Stimulated activated CD4-positive, alpha-beta T cell treated with anti-CD3 and anti-CD28 coated beads, Interleukin-2, amount 100 ng/mL, for 4 hours (primary cell): Measurements from ENCODE around the gene SFI1.

Experiments
- DNase-seq: peaks from one replicate; pipeline ENCODE4 v3.0.0-alpha.2; 2020; ENCODE audit warnings: low read depth

Gene SFI1

GRCh38 chr22:31618471-31619176, 122.3 kb downstream of the SFI1 start:
- DNase-seq = no peak

GRCh38 chr22:31619611-31620300, 123.4 kb downstream of the SFI1 start:
- no peak for DNase-seq

DNA sequence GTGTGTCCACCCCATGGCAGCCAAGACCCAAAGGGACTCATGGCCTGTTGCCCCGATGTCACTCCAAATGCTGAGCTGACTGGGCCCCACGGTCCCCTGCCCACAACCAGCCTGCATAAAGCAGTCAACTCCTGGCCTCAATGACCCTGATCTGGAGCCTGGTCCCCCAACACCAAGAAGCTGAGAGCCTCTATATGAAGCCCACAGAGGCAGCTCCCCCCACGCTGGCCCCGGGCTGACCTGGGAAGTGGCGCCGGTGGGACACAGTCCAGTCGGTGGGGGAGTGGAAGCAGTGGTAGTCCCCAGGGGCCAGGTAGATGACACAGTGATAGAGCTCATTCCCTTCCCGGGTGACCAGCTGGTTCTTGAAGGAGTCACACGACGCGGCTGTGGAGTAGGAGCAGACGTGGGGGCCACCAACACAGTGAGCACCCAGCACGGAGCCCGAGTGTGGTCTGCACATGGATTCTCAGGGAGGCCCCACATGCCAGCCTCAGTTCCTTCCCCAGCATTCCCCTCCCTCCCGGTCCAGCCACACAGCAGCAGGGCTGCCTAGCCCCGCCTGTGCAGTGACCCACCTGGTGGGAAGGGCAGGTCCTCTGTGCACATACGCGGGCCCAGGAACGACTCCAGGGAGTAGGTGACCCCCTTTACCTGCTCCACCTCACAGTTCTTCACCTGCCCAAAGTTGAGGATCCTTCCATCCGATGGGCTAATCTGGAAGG, 124.6 kb downstream of the SFI1 start:
- no peak for DNase-seq

DNA sequence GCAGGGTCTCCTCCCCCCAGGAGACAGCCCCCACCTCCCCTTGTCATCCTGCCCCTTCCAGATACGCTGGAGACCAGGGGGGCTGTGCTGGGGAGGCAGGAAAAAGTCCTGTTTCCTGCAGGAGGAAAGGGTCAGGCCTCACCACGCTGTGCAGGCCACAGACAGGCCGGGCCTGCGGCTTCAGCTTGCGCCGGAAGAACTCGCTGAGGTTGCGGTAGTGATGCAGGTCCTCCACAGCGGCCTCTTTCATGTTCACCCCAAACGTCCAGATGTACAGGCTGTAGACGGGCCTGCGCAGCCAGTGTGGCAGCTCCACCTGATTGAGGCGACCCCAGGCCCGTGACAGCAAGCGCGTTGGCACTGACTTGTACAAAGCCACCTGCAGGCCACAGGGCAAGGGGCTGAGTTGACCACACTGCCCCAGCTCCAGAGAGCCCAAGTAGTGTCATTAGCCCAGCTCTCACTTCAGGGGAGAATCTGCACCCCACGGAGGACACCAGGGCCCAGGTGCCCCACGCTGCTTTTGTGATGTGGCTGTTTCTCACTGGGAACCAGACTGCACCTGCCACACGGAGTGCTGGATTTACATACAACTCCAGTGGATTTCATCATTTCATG, 125.3 kb downstream of the SFI1 start:
- DNase-seq = no peak

DNA sequence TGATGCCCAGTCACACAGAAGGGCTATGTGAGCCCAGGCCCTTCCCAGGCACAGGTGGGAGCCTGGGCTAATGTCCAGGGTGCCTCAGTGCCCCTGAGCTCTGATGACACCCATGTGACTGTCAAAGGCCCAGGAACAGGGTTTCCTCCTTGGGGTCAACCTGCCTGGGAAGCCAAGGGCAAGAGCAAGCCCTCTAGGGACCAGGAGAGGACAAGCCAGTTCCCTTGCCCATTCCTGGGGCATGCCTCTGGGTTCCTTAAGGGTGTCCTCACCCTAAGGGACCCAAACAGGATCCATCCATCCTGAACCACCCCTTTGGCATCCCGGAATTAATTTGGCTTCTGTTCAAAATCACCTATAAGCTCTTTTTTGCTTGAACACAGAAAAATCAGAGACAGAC, 126.6 kb downstream of the SFI1 start:
- no peak for DNase-seq

- DNase-seq = no peak
These were observed 127.4 kb downstream of the SFI1 start for GRCh38 chr22:31623592-31624304.

DNA sequence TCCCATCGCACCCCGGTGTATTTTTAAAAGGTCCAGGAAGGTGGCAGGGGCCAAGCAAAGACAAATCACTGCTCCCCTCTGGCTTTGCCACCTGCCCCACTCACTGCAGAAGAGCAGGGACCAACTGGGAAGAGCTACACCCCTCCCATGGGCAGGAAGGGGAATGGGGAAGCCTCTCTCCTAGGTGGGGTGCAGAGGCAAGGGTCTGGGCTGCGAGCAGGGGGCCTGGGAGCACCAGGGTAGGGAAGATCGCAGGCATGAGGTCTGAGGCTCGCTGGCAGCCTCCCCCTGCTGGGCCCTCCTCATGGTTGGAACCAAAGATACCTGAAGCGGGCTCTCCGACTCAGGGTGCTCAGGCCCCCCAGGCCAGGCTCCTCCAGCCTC, 128.9 kb downstream of the SFI1 start:
- no peak for DNase-seq

GRCh38 chr22:31625661-31626426, 129.5 kb downstream of the SFI1 start:
- no peak for DNase-seq

- no peak for DNase-seq
These were observed 130.3 kb downstream of the SFI1 start for GRCh38 chr22:31626427-31627150.

GRCh38 chr22:31627223-31627731, 130.9 kb downstream of the SFI1 start:
- DNase-seq = no peak

- DNase-seq = no peak
These were observed 132.0 kb downstream of the SFI1 start for GRCh38 chr22:31628362-31628761.

- DNase-seq = peak; percentile 36
These were observed 132.8 kb downstream of the SFI1 start for GRCh38 chr22:31628969-31629708.

DNA sequence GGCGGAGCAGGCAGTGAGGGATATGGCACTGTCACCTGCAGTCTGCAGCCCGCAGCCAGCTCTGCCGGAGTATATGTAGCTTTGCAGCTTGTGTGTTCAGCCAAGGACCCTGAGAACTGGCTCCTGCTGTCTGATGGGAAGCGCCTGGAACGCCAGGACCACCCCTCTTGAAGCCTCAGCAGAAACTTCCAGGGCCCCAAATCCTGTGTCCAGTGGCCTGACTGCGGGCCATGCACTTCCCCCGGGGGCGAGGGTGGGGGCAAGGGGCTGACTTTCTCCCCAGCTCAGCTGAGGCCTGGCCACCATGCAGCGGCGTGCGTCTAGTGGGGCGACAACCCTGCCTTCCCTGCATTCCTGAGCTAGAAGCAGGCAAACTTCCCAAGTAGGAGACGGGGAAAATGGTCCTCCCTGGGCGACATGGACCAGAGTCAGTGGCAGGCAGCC, 133.4 kb downstream of the SFI1 start:
- no peak for DNase-seq

GRCh38 chr22:31630331-31631329, 134.3 kb downstream of the SFI1 start:
- peak; percentile 84 for DNase-seq

GRCh38 chr22:31631436-31631835, 135.1 kb downstream of the SFI1 start:
- DNase-seq = no peak

- no peak for DNase-seq
These were observed 139.4 kb downstream of the SFI1 start for GRCh38 chr22:31635638-31636306.

GRCh38 chr22:31637447-31637890, 141.1 kb downstream of the SFI1 start:
- no peak for DNase-seq
